Measurements from ENCODE around the gene C3orf70.

C3orf70 gene

DNA sequence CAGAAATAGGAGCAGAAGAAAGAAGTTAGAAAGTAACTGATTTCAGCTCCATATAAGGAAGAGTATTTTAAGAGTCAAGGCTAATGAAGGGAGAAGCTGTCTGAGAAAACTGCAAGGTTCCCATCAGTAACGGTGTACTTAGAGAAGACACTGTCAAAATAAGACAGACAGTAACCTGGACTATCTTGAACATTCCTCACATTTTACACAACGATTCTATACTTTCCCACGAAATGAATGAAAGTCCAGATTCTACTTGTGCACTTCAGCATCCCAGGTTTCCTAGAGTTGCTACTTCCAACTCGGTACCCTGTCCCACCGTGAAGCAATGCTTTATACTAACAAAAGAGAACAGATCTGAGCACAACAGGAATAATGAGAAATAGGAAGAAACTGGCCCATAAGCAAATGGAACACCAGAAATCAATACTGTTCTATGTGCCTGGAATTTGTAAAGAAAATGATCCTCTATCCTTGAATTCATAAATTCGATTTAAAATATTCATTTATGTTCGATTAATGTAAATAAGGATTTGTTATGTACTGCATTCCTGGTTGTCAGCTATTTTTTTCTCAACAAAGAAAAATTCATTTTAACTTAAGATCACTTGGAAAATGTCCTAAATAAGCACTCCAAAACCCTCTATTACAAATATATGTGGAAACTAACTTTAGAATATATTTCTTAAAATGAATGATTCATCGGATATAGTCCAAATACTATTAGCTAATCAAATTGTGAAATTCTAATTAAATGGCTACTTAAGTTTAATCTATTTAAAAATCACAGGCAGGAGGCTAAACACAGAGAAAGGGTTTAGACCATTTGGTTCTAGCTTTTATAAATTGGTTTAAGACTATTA, 1.5 kb downstream of the C3orf70 start:
- TF ChIP-seq, protein P1, sequence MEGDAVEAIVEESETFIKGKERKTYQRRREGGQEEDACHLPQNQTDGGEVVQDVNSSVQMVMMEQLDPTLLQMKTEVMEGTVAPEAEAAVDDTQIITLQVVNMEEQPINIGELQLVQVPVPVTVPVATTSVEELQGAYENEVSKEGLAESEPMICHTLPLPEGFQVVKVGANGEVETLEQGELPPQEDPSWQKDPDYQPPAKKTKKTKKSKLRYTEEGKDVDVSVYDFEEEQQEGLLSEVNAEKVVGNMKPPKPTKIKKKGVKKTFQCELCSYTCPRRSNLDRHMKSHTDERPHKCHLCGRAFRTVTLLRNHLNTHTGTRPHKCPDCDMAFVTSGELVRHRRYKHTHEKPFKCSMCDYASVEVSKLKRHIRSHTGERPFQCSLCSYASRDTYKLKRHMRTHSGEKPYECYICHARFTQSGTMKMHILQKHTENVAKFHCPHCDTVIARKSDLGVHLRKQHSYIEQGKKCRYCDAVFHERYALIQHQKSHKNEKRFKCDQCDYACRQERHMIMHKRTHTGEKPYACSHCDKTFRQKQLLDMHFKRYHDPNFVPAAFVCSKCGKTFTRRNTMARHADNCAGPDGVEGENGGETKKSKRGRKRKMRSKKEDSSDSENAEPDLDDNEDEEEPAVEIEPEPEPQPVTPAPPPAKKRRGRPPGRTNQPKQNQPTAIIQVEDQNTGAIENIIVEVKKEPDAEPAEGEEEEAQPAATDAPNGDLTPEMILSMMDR (IDR thresholded peaks at IDR 0.05; ENCODE audit: extremely low read depth, missing control alignments): no peak
- no peak for DNase-seq (ENCODE audit: low spot score)

DNA sequence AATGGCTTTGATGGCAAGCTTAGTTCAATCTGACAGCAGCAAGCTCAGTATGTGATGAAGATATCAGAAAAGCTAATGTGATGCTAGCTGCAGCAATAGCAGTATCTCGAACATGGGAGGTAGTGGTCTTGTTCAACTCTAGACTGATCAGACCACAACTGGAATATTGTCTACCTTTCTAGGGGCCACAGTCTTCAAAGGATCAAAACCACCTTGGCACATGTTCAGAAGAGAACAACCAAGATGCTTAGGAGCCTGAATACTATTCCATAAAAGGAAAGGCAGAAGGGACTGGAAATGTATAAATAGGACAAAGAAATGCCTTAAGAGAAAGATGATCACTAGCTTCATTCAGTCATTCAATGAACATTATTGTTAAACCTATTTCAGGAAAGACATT, 2.3 kb downstream of the C3orf70 start:
- DNase-seq (ENCODE audit: low spot score): peak; percentile 16
- TF ChIP-seq, protein P1 (IDR thresholded peaks at IDR 0.05; ENCODE audit: extremely low read depth, missing control alignments): no peak

DNA sequence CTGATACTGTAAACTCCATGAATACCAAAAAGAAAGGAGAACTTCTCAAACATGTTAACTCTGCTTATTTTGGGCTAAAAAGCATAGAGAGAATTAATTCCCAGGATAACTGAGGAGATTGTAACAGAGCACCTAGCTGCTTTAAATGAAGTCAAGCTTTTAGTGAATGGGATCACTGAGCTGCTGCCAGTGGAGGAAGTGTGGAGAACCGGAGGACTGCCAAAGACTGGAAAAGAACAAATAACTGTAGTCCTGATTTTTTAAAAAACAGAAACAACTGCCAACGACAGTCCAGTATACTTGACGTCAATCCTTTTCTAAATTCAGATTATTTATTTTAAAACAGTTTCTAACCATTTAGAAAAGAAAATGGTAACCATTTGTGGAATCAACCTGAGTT, 3.3 kb downstream of the C3orf70 start:
- DNase-seq (ENCODE audit: low spot score): no peak
- TF ChIP-seq, protein P1 (IDR thresholded peaks at IDR 0.05; ENCODE audit: extremely low read depth, missing control alignments): no peak

DNA sequence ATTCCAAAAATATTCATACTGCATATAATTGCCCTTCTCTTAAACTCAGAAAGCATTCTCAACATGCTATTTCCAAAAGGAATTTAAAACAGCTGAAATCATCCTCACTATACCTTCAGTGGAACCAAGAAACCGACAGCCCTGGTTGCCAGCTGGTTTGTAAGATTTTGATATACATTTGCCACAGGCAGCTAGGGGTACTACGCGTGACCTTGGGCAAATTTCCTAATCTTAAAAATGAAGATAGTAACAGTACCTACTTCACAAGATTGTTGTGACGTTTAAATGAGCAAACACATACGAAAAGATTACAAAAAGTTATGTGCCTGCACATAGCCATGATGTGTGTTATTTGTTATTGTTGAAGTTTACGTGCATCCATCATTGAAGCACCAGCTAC, 7.3 kb downstream of the C3orf70 start:
- no peak for DNase-seq (ENCODE audit: low spot score)
- TF ChIP-seq, protein P1 (IDR thresholded peaks at IDR 0.05; ENCODE audit: extremely low read depth, missing control alignments): no peak

DNA sequence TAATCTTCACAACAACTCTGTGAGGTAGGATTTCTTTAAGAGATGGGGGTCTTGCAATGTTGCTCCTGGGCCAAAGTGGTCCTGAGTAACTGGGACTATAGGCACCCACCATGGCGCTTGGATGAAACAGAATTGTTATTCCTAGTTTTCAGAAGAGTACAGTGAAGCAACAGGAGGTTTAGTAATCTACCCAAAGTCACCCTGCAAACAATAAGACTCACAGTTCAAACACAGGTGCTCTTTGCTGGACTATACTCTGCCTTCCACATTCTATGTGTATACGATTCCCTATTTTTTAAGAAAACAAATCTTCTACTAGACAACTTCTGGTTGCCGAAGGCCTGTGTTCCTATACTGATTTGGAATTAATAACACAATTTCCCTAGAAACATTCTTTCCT, 8.1 kb downstream of the C3orf70 start:
- TF ChIP-seq, protein P1 (IDR thresholded peaks at IDR 0.05; ENCODE audit: extremely low read depth, missing control alignments): no peak

DNA sequence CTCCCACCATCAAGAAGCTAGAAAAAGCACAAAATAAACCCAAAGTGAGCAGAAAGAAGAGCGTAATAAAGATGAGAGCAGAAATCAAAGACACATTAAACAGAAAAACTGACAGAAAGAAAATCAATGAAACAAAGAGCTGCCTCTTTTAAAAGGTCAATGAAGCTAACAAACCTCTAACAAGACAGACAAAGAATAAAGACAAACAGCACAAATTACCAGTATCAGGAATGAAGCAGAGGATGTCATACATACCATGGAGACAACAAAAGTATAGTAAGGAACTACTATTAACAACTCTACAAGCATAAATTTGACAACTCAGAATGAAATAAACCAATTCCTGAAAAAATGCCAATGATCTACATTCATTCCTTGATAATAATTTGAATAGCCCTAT, 15.0 kb downstream of the C3orf70 start:
- DNase-seq (ENCODE audit: low spot score): no peak
- TF ChIP-seq, protein P1 (IDR thresholded peaks at IDR 0.05; ENCODE audit: extremely low read depth, missing control alignments): no peak

More for the DNA sequence above, 8.1 kb downstream of the C3orf70 start:
- DNase-seq (ENCODE audit: low spot score): no peak

DNA sequence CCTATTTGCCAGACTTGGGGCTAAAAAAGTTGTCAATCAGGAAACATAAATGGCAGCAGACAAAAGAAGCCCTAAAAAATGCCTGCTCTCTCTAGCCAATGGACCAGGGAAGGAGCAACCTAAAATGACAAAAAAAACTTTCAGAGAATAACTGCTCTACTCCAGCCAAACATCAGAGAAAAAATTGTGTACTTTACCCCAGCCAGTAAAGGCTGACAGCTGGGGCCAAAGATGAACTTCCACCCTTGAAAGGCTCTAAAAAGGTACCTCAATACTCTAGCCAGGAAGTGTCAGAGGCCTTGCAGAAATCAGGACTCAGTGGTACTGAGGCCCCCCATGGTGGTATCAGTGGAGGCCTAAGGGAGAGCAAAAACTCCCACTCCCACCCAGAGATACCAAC, 18.4 kb downstream of the C3orf70 start:
- TF ChIP-seq, protein P1 (IDR thresholded peaks at IDR 0.05; ENCODE audit: extremely low read depth, missing control alignments): no peak
- no peak for DNase-seq (ENCODE audit: low spot score)
